H9 (cell line): Measurements from ENCODE around the gene CAPNS1. TPM values are rescaled to one million over a fixed set of nuclear protein-coding genes. Genes with fewer than 3 reads are reported as not detected.
A peak's percentile ranks its signal among the peaks of the same experiment; 100 is the strongest.

Source experiments
- DNase-seq: peaks from one replicate; pipeline ENCODE4 v3.0.0-alpha.2; 2017
- H2AFZ ChIP-seq: one replicate; pipeline ENCODE4 v1.6.1; 2013; ENCODE audit warnings: mild to moderate bottlenecking, low read length, control low read depth, moderate library complexity
- H2AK5ac ChIP-seq: 2 replicates; pipeline ENCODE4 v1.6.1; 2013; ENCODE audit warnings: low read length, control low read depth, mixed read lengths; ENCODE audit not compliant: insufficient read length
- H2BK120ac ChIP-seq: one replicate; pipeline ENCODE4 v1.6.1; 2013; ENCODE audit warnings: low read depth, mild to moderate bottlenecking, low read length, control low read depth, inconsistent platforms; ENCODE audit not compliant: poor library complexity, severe bottlenecking
- H2BK12ac ChIP-seq: 2 replicates; pipeline ENCODE4 v1.6.1; 2013; ENCODE audit warnings: low read length, control low read depth, mixed read lengths, low read depth; ENCODE audit not compliant: insufficient read length
- H2BK15ac ChIP-seq: 2 replicates; pipeline ENCODE4 v1.6.1; 2013; ENCODE audit warnings: low read depth, low read length, control low read depth
- H2BK20ac ChIP-seq: one replicate; pipeline ENCODE4 v1.6.1; 2013; ENCODE audit warnings: low read depth, mild to moderate bottlenecking, low read length, control low read depth, inconsistent platforms; ENCODE audit not compliant: poor library complexity, severe bottlenecking
- H2BK5ac ChIP-seq: 2 replicates; pipeline ENCODE4 v1.6.1; 2013; ENCODE audit warnings: low read length, control low read depth, mixed read lengths; ENCODE audit not compliant: insufficient read length
- H3K14ac ChIP-seq: 2 replicates; pipeline ENCODE4 v1.6.1; 2013; ENCODE audit warnings: low read length, control low read depth; ENCODE audit not compliant: insufficient read depth
- H3K18ac ChIP-seq: 2 replicates; pipeline ENCODE4 v1.6.1; 2013; ENCODE audit warnings: low read depth, mild to moderate bottlenecking, mixed read lengths, low read length, control low read depth; ENCODE audit not compliant: insufficient read length
- H3K23ac ChIP-seq: 2 replicates; pipeline ENCODE4 v1.6.1; 2013; ENCODE audit warnings: low read length, control low read depth, mixed read lengths, low read depth; ENCODE audit not compliant: insufficient read length
- H3K23me2 ChIP-seq: 2 replicates; pipeline ENCODE4 v1.6.1; 2013; ENCODE audit warnings: low read depth, mild to moderate bottlenecking, mixed read lengths, low read length, control low read depth; ENCODE audit not compliant: insufficient read length, poor library complexity, severe bottlenecking
- H3K27ac ChIP-seq: 2 replicates; pipeline ENCODE4 v1.5.1; 2013; ENCODE audit warnings: low read length, control low read depth, mixed read lengths, low read depth; ENCODE audit not compliant: insufficient read length
- H3K27me3 ChIP-seq: 2 replicates; pipeline ENCODE4 v1.6.1; 2013; ENCODE audit warnings: low read length, control low read depth, inconsistent platforms; ENCODE audit not compliant: insufficient read depth
- H3K4ac ChIP-seq: 2 replicates; pipeline ENCODE4 v1.6.1; 2013; ENCODE audit warnings: low read depth, mild to moderate bottlenecking, control low read depth, inconsistent platforms, low read length, moderate library complexity
- H3K4me1 ChIP-seq: 2 replicates; pipeline ENCODE4 v1.6.1; 2013; ENCODE audit warnings: low read length, control low read depth, inconsistent platforms; ENCODE audit not compliant: insufficient read depth
- H3K4me2 ChIP-seq: 2 replicates; pipeline ENCODE4 v1.6.1; 2013; ENCODE audit warnings: low read length, control low read depth, mixed read lengths; ENCODE audit not compliant: insufficient read length, insufficient read depth
- H3K56ac ChIP-seq: 2 replicates; pipeline ENCODE4 v1.6.1; 2013; ENCODE audit warnings: low read depth, mild to moderate bottlenecking, mixed read lengths, low read length, control low read depth; ENCODE audit not compliant: insufficient read length
- H3K79me1 ChIP-seq: 2 replicates; pipeline ENCODE4 v1.6.1; 2013; ENCODE audit warnings: low read depth, mild to moderate bottlenecking, moderate library complexity, low read length, control low read depth, inconsistent platforms; ENCODE audit not compliant: insufficient read depth, poor library complexity, severe bottlenecking
- H3K79me2 ChIP-seq: 2 replicates; pipeline ENCODE4 v1.6.1; 2013; ENCODE audit warnings: low read length, control low read depth, inconsistent platforms; ENCODE audit not compliant: insufficient read depth
- H3K9ac ChIP-seq: 2 replicates; pipeline ENCODE4 v1.6.1; 2013; ENCODE audit warnings: low read length, control low read depth, mixed read lengths; ENCODE audit not compliant: insufficient read length; ENCODE audit errors: extremely low read depth
- H3K9me3 ChIP-seq: one replicate; pipeline ENCODE4 v1.6.1; 2013; ENCODE audit warnings: low read depth, low read length, inconsistent platforms; ENCODE audit not compliant: control insufficient read depth
- H3T11ph ChIP-seq: one replicate; pipeline ENCODE4 v1.6.1; 2013; ENCODE audit warnings: mild to moderate bottlenecking, low read length, control low read depth, inconsistent platforms
- H4K20me1 ChIP-seq: one replicate; pipeline ENCODE4 v1.6.1; 2013; ENCODE audit not compliant: control insufficient read depth, insufficient read length, insufficient read depth
- H4K5ac ChIP-seq: 2 replicates; pipeline ENCODE4 v1.6.1; 2013; ENCODE audit warnings: low read depth, mild to moderate bottlenecking, mixed read lengths, low read length, control low read depth; ENCODE audit not compliant: insufficient read length
- H4K8ac ChIP-seq: replicated peaks from 2 replicates; pipeline ENCODE4 v1.6.1; 2013; ENCODE audit warnings: low read length, control low read depth, mixed read lengths, low read depth; ENCODE audit not compliant: insufficient read length
- H4K91ac ChIP-seq: 2 replicates; pipeline ENCODE4 v1.6.1; 2013; ENCODE audit warnings: low read depth, mild to moderate bottlenecking, moderate library complexity, mixed read lengths, low read length, control low read depth; ENCODE audit not compliant: insufficient read length
- H3K27ac Mint-ChIP-seq, 3 experiments: 2 replicates in 2 of 3; 3 replicates in 1 of 3; pipeline ENCODE4 v1.8.0; 2020 to 2021; ENCODE audit warnings: mixed read lengths in 3 of 3, mild to moderate bottlenecking in 1 of 3, moderate library complexity in 1 of 3
- H3K27me3 Mint-ChIP-seq: 2 replicates; pipeline ENCODE4 v1.8.0; 2021; ENCODE audit warnings: low read depth, mild to moderate bottlenecking, moderate library complexity, mixed read lengths
- H3K36me3 Mint-ChIP-seq, 3 experiments: 2 replicates in 2 of 3; 3 replicates in 1 of 3; pipeline ENCODE4 v1.8.0; 2020 to 2021; ENCODE audit warnings: low read depth in 3 of 3, mixed read lengths in 3 of 3; ENCODE audit not compliant: insufficient read depth in 1 of 3
- H3K4me1 Mint-ChIP-seq, 2 experiments: 2 replicates each; pipeline ENCODE4 v1.8.0; 2020; ENCODE audit warnings: mixed read lengths in 2 of 2
- H3K4me3 Mint-ChIP-seq, 2 experiments: 2 replicates in 1 of 2; 3 replicates in 1 of 2; pipeline ENCODE4 v1.8.0; 2020 to 2021; ENCODE audit warnings: mild to moderate bottlenecking in 2 of 2, mixed read lengths in 2 of 2, moderate library complexity in 1 of 2
- H3K9me3 Mint-ChIP-seq, 2 experiments: 2 replicates in 1 of 2; 3 replicates in 1 of 2; pipeline ENCODE4 v1.8.0; 2020; ENCODE audit warnings: mild to moderate bottlenecking in 2 of 2, mixed read lengths in 2 of 2, moderate library complexity in 1 of 2
- WGBS: extraction: QIAGEN DNeasy Blood & Tissue Kit; methylation state at CpG from one replicate; pipeline ENCODE4 v1.1.7; 2013; ENCODE audit warnings: missing lambda C conversion rate, low lambda C conversion rate, mixed read lengths; ENCODE audit not compliant: insufficient read length; ENCODE audit errors: extremely low coverage; 5-methylcytosine and 5-hydroxymethylcytosine counted together
- long read RNA-seq: library from polyadenylated mRNA; unstranded; transcript quantifications from one replicate; pipeline ENCODE4 v2.0.0, GENCODE V29; 2020
- total RNA-seq: library from RNA; stranded (reverse); gene quantifications from 2 replicates; pipeline ENCODE4 v1.2.1, GENCODE V29; 2021
- TF ChIP-seq, protein P1 (sequence below): fragments of 200-600 bp; sonication (generic); conservative IDR thresholded peaks from 3 replicates; pipeline ENCODE4 v1.8.0; 2021; ENCODE audit warnings: antibody characterized with exemption, mild to moderate bottlenecking

The CAPNS1 gene
- 379 and 399 TPM in 2 replicates for total RNA-seq
- long read RNA-seq, partial matches to known transcripts, result 6 of 14 reads
- long read RNA-seq, other reads (novel, unspliced or antisense), result 8 of 14 reads

DNA sequence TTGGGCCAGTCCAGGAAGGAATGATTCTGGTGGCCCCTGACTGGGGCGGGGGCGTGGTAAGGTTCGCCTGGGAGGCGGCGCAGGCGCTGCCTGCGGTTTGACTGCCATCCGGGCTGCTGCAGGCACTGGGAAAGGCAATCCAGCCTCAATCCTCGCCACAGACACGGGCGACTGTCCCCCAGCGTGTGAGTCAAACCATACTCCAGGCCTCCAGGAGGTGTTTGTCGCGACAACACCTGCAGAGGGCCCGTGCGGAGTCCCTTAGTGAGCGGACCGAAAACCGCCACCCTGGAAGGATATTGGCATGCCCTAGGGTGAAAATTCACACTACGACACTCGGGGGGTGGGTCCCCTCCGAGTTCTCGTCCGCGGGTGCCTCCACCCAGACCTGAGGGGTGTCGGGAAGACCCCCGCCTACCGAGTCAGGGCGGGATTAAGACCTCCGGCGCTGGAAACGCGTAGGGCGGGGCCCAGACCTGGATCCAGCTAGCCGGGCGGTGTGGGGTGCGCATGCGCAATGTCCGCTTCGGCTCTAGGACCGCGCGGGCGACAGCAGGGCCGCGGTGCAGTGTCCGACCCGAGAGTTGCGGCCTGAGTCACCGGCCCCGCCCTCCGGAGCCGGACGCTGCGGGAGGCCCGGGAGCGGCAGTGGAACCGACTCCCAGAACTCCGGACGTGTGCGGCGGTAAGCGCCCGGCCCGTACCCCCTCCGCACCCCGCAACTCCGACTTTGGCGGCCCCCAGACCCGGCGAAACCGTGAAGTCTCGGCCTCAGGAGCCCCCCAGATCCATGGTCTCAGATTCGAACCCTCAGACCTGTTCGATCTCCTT, at the start of gene CAPNS1:
TSS of gene CAPNS1 (plus strand) at position 594 of the 831 bp plus-strand sequence. CDS start 946 bp downstream, outside the sequence.
- Histone ChIP-seq H3T11ph (no peak within 1 kb of the TSS), H3K79me2 (no peaks in the 10 kb centered on the region), H3K27me3 (no peaks in the 10 kb centered on the region), H2BK5ac (no peak within 1 kb of the TSS), H3K27ac (no peak within 1 kb of the TSS), H4K8ac (no peak within 1 kb of the TSS), H3K23ac (no peak within 1 kb of the TSS), H3K23me2 (peaks cover 4% of the 10 kb centered on the region), H2AK5ac (no peak within 1 kb of the TSS), H2BK15ac (no peak within 1 kb of the TSS), H3K9me3 (no peaks in the 10 kb centered on the region), H2BK120ac (no peak within 1 kb of the TSS), H2BK12ac (no peak within 1 kb of the TSS), H3K4me1 (no peaks in the 10 kb centered on the region), H3K4me2 (peak within 1 kb of the TSS; percentile 81), H3K56ac (no peak within 1 kb of the TSS), H3K4ac (no peak within 1 kb of the TSS), H4K20me1 (no peaks in the 10 kb centered on the region), H4K91ac (no peak within 1 kb of the TSS), H3K79me1 (no peaks in the 10 kb centered on the region), H2AFZ (no peak within 1 kb of the TSS), H2BK20ac (no peak within 1 kb of the TSS), H4K5ac (no peak within 1 kb of the TSS), H3K9ac (peak within 1 kb of the TSS; percentile 87), H3K18ac (peak within 1 kb of the TSS; percentile 73), H3K14ac (peak within 1 kb of the TSS; percentile 83)
- WGBS, result no CpG with 5 or more reads among the region's 75 CpGs
- H3K4me1 Mint-ChIP-seq, result peaks cover 15 to 21% of the 10 kb centered on the region in 2 experiments
- peak within 1 kb of the TSS; percentile 96 to 99 for H3K4me3 Mint-ChIP-seq
- peaks cover 16 to 27% (median 26%) of the 10 kb centered on the region in 3 experiments; a peak in 6 of 7 replicates for H3K36me3 Mint-ChIP-seq
- TF ChIP-seq, protein P1, sequence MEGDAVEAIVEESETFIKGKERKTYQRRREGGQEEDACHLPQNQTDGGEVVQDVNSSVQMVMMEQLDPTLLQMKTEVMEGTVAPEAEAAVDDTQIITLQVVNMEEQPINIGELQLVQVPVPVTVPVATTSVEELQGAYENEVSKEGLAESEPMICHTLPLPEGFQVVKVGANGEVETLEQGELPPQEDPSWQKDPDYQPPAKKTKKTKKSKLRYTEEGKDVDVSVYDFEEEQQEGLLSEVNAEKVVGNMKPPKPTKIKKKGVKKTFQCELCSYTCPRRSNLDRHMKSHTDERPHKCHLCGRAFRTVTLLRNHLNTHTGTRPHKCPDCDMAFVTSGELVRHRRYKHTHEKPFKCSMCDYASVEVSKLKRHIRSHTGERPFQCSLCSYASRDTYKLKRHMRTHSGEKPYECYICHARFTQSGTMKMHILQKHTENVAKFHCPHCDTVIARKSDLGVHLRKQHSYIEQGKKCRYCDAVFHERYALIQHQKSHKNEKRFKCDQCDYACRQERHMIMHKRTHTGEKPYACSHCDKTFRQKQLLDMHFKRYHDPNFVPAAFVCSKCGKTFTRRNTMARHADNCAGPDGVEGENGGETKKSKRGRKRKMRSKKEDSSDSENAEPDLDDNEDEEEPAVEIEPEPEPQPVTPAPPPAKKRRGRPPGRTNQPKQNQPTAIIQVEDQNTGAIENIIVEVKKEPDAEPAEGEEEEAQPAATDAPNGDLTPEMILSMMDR, result peak; percentile 42; the same call in 2 of the 3 replicates
- H3K9me3 Mint-ChIP-seq, result no peaks in the 10 kb centered on the region; a peak in 2 of 5 replicates
- peak within 1 kb of the TSS; percentile 96 to 99 (median 98) for H3K27ac Mint-ChIP-seq
- DNase-seq, result peak; percentile 98
- peaks cover 2% of the 10 kb centered on the region; the same call in 1 of the 2 replicates for H3K27me3 Mint-ChIP-seq
